ENCODE data around the gene ZNF446. TPM values are rescaled to one million over a fixed set of nuclear protein-coding genes. Genes with fewer than 3 reads are reported as not detected.
"Not testable (repeated sequence)": the region's sequence is repeated elsewhere in the genome, so short reads cannot be mapped to it uniquely, and the experiment has no call there.

The ZNF446 gene
- total RNA-seq, 1 donor from 2014 or later, result 42.7 TPM

GRCh38 chr19:58499021-58499927 lies 23.1 kb downstream of the ZNF446 start:
- peak overlapping the region; percentile 76 to 79 for H3K27ac ChIP-seq
- TF ChIP-seq, protein P1, sequence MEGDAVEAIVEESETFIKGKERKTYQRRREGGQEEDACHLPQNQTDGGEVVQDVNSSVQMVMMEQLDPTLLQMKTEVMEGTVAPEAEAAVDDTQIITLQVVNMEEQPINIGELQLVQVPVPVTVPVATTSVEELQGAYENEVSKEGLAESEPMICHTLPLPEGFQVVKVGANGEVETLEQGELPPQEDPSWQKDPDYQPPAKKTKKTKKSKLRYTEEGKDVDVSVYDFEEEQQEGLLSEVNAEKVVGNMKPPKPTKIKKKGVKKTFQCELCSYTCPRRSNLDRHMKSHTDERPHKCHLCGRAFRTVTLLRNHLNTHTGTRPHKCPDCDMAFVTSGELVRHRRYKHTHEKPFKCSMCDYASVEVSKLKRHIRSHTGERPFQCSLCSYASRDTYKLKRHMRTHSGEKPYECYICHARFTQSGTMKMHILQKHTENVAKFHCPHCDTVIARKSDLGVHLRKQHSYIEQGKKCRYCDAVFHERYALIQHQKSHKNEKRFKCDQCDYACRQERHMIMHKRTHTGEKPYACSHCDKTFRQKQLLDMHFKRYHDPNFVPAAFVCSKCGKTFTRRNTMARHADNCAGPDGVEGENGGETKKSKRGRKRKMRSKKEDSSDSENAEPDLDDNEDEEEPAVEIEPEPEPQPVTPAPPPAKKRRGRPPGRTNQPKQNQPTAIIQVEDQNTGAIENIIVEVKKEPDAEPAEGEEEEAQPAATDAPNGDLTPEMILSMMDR (IDR thresholded peaks at IDR 0.05), result peak in 2 of 3 experiments; percentile 10 to 42
- no peaks in the 10 kb centered on the region for H3K27me3 ChIP-seq
- no peaks in the 10 kb centered on the region for H3K36me3 ChIP-seq
- peaks cover 11 to 18% of the 10 kb centered on the region in 2 donors for H3K4me1 ChIP-seq
- peak; percentile 96 to 100 for DNase-seq (ENCODE audit: low spot score in 2 of 2)
- H3K9me3 ChIP-seq, result no peaks in the 10 kb centered on the region
- intact Hi-C loops (cut with DNase I), result loop anchor here (1.0 to 2.0 kb wide), 7 partner anchors 20 to 98 kb away; partner anchors contain the start of genes TRIM28, ZBTB45, ZNF324B and ZNF446
- H3K4me3 ChIP-seq, result peak overlapping the region; percentile 60 to 64

- H3K36me3 ChIP-seq, result no peaks in the 10 kb centered on the region
- intact Hi-C loops (cut with DNase I), result no loop called here
- no peak for DNase-seq (ENCODE audit: low spot score in 2 of 2)
- TF ChIP-seq, protein P1 (IDR thresholded peaks at IDR 0.05), result no peak
- H3K9me3 ChIP-seq, result no peaks in the 10 kb centered on the region
- peak overlapping the region; percentile 55 to 64 for H3K4me3 ChIP-seq
- no peaks in the 10 kb centered on the region for H3K27me3 ChIP-seq
- H3K4me1 ChIP-seq, result peaks cover 11 to 18% of the 10 kb centered on the region in 2 donors
- no peak overlapping the region for H3K27ac ChIP-seq
These were observed 24.1 kb downstream of the ZNF446 start for GRCh38 chr19:58500242-58500641.

- H3K4me3 ChIP-seq; H3K9me3 ChIP-seq; DNase-seq (ENCODE audit: low spot score in 2 of 2); H3K4me1 ChIP-seq; H3K27me3 ChIP-seq; intact Hi-C loops (cut with DNase I); H3K27ac ChIP-seq; H3K36me3 ChIP-seq: not testable (repeated sequence)
These were observed 31.6 kb downstream of the ZNF446 start for GRCh38 chr19:58507602-58508223.

GRCh38 chr19:58509731-58510083 lies 33.6 kb downstream of the ZNF446 start:
- peaks cover under 1 to 2% of the 10 kb centered on the region in 2 donors for H3K36me3 ChIP-seq
- H3K9me3 ChIP-seq, result no peaks in the 10 kb centered on the region
- H3K4me3 ChIP-seq, result no peak overlapping the region
- DNase-seq (ENCODE audit: low spot score in 2 of 2), result no peak
- H3K27me3 ChIP-seq, result no peaks in the 10 kb centered on the region
- TF ChIP-seq, protein P1 (IDR thresholded peaks at IDR 0.05), result no peak
- no peak overlapping the region for H3K27ac ChIP-seq
- peaks cover 0 to 8% of the 10 kb centered on the region in 2 donors for H3K4me1 ChIP-seq
- intact Hi-C loops (cut with DNase I), result no loop called here

- intact Hi-C loops (cut with DNase I), result no loop called here
- no peak overlapping the region for H3K4me3 ChIP-seq
- TF ChIP-seq, protein P1 (IDR thresholded peaks at IDR 0.05), result no peak
These were observed 34.1 kb downstream of the ZNF446 start for GRCh38 chr19:58510084-58510862.

More at GRCh38 chr19:58510084-58510862, 34.1 kb downstream of the ZNF446 start:
- Histone ChIP-seq H3K9me3 (no peaks in the 10 kb centered on the region), H3K4me1 (peaks cover 0 to 8% of the 10 kb centered on the region in 2 donors), H3K36me3 (peaks cover 2 to 4% of the 10 kb centered on the region in 2 donors), H3K27me3 (no peaks in the 10 kb centered on the region), H3K27ac (no peak overlapping the region)
- no peak for DNase-seq (ENCODE audit: low spot score in 2 of 2)
